Neural progenitor cell (in vitro differentiated cells): ENCODE data around the gene ELMO1. TPM values are rescaled to one million over a fixed set of nuclear protein-coding genes. Genes with fewer than 3 reads are reported as not detected.
A peak's percentile ranks its signal among the peaks of the same experiment; 100 is the strongest.

Experiments
- DNase-seq: peaks from one replicate; pipeline ENCODE4 v3.0.0-alpha.2; 2016; ENCODE audit warnings: low spot score
- H2AFZ ChIP-seq: fragments of 200-600 bp; sonication (generic); replicated peaks from 2 replicates; pipeline ENCODE4 v1.6.1; 2016; ENCODE audit warnings: antibody characterized with exemption
- H3F3A ChIP-seq: fragments of 200-600 bp; sonication (generic); 2 replicates; pipeline ENCODE4 v1.6.1; 2016; ENCODE audit warnings: antibody characterized with exemption, low read depth
- H3K27ac ChIP-seq: fragments of 200-600 bp; sonication (generic); 2 replicates; pipeline ENCODE4 v1.5.1; 2016; ENCODE audit warnings: mild to moderate bottlenecking
- H3K27me3 ChIP-seq: fragments of 200-600 bp; sonication (generic); 2 replicates; pipeline ENCODE4 v1.6.1; 2016; ENCODE audit warnings: mild to moderate bottlenecking, moderate library complexity
- H3K36me3 ChIP-seq: fragments of 200-600 bp; sonication (generic); 2 replicates; pipeline ENCODE4 v1.5.1; 2016
- H3K4me1 ChIP-seq: fragments of 200-600 bp; sonication (generic); 2 replicates; pipeline ENCODE4 v1.6.1; 2016; ENCODE audit warnings: mixed run types
- H3K4me2 ChIP-seq: fragments of 200-600 bp; sonication (generic); 2 replicates; pipeline ENCODE4 v1.6.1; 2016
- H3K4me3 ChIP-seq: fragments of 200-600 bp; sonication (generic); 2 replicates; pipeline ENCODE4 v1.5.1; 2016
- H3K79me2 ChIP-seq: fragments of 200-600 bp; sonication (generic); 2 replicates; pipeline ENCODE4 v1.6.1; 2016; ENCODE audit warnings: low read depth
- H3K9ac ChIP-seq: fragments of 200-600 bp; sonication (generic); 2 replicates; pipeline ENCODE4 v1.6.1; 2016
- H3K9me3 ChIP-seq: fragments of 200-600 bp; sonication (generic); 2 replicates; pipeline ENCODE4 v1.5.1; 2016; ENCODE audit warnings: low read depth
- H4K20me1 ChIP-seq: fragments of 200-600 bp; sonication (generic); 2 replicates; pipeline ENCODE4 v1.6.1; 2016; ENCODE audit warnings: low read depth
- H3K27ac Mint-ChIP-seq: 3 replicates; pipeline ENCODE4 v1.8.0; 2021; ENCODE audit warnings: mixed read lengths
- H3K27me3 Mint-ChIP-seq: 2 replicates; pipeline ENCODE4 v1.8.0; 2022; ENCODE audit warnings: low read depth, mild to moderate bottlenecking, inconsistent platforms, moderate library complexity, mixed read lengths; ENCODE audit not compliant: insufficient read depth
- H3K36me3 Mint-ChIP-seq: 3 replicates; pipeline ENCODE4 v1.8.0; 2021; ENCODE audit warnings: mixed read lengths
- H3K4me1 Mint-ChIP-seq: 3 replicates; pipeline ENCODE4 v1.8.0; 2021; ENCODE audit warnings: mixed read lengths
- H3K4me3 Mint-ChIP-seq: 3 replicates; pipeline ENCODE4 v1.8.0; 2021; ENCODE audit warnings: mild to moderate bottlenecking, moderate library complexity, mixed read lengths
- H3K9me3 Mint-ChIP-seq: 3 replicates; pipeline ENCODE4 v1.8.0; 2020; ENCODE audit warnings: mixed read lengths
- EZH2 ChIP-seq: fragments of 200-600 bp; sonication (generic); IDR thresholded peaks from 2 replicates; pipeline ENCODE4 v1.6.1; 2017; ENCODE audit warnings: antibody characterized with exemption, mild to moderate bottlenecking, moderate library complexity
- EZH2phosphoT487 ChIP-seq: fragments of 200-600 bp; sonication (generic); IDR thresholded peaks from 2 replicates; pipeline ENCODE4 v1.6.1; 2017; ENCODE audit warnings: antibody characterized with exemption
- total RNA-seq: library from RNA; depleted of rRNA; stranded (reverse); fragments of >200 nt; gene quantifications from 2 replicates; pipeline ENCODE4 v1.2.3, GENCODE V29; 2015; ENCODE audit warnings: low replicate concordance
- TF ChIP-seq, protein P1 (sequence below): fragments of 200-600 bp; sonication (generic); IDR thresholded peaks from 2 replicates; pipeline ENCODE4 v1.5.1; 2017; ENCODE audit warnings: antibody characterized with exemption, mild to moderate bottlenecking

ELMO1 gene
- total RNA-seq, 1 donor from 2014 or later, result 22.0 TPM

DNA sequence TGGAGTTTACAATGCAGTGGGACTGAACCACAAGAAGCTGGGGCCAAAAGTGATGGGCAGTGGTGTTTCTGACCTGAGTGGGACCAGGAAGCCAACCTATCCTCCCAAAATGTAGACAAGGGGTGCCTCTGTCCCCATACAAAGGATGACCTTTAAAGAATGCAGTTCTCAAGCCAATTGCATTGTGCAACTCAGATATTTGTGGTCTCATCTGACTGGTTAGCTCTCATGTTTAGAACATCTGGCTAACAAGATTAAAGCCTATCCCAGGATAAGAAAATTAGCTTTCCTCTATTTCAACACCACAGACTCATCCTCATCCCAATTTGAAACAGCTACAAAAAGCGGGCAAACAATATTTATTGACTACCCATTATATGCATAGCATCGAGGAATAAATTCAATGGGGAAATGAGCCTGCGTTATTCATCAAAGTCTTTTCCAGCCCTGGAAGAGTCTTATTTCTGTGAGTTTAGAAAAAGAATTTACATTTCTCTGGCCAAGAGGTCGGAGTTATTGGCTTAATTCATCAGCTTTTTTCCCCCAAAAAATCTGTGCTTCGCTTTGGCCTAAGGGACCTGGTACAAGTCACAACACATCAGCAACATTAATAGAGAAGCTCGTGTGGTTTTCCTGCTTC lies 26.7 kb downstream of the ELMO1 start:
- TF ChIP-seq, protein P1, sequence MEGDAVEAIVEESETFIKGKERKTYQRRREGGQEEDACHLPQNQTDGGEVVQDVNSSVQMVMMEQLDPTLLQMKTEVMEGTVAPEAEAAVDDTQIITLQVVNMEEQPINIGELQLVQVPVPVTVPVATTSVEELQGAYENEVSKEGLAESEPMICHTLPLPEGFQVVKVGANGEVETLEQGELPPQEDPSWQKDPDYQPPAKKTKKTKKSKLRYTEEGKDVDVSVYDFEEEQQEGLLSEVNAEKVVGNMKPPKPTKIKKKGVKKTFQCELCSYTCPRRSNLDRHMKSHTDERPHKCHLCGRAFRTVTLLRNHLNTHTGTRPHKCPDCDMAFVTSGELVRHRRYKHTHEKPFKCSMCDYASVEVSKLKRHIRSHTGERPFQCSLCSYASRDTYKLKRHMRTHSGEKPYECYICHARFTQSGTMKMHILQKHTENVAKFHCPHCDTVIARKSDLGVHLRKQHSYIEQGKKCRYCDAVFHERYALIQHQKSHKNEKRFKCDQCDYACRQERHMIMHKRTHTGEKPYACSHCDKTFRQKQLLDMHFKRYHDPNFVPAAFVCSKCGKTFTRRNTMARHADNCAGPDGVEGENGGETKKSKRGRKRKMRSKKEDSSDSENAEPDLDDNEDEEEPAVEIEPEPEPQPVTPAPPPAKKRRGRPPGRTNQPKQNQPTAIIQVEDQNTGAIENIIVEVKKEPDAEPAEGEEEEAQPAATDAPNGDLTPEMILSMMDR, result no peak
- TF ChIP-seq EZH2phosphoT487 (no peak), EZH2 (no peak)
- Mint-ChIP-seq H3K27me3 (no peaks in the 10 kb centered on the region), H3K36me3 (no peaks in the 10 kb centered on the region), H3K27ac (no peak overlapping the region), H3K4me1 (peaks cover 2% of the 10 kb centered on the region), H3K4me3 (no peak overlapping the region), H3K9me3 (no peaks in the 10 kb centered on the region)
- Histone ChIP-seq H3K9me3 (no peaks in the 10 kb centered on the region), H3K4me3 (no peak overlapping the region), H3K9ac (no peak overlapping the region), H3K27me3 (no peaks in the 10 kb centered on the region), H3K27ac (no peak overlapping the region), H3F3A (no peaks in the 10 kb centered on the region), H2AFZ (no peak overlapping the region), H4K20me1 (no peaks in the 10 kb centered on the region), H3K79me2 (no peaks in the 10 kb centered on the region), H3K4me2 (peak overlapping the region; percentile 38), H3K4me1 (peaks cover 16% of the 10 kb centered on the region), H3K36me3 (no peaks in the 10 kb centered on the region)
- no peak for DNase-seq

- Histone ChIP-seq H4K20me1 (no peaks in the 10 kb centered on the region), H3K4me1 (peaks cover 16% of the 10 kb centered on the region), H3K36me3 (no peaks in the 10 kb centered on the region), H3K79me2 (no peaks in the 10 kb centered on the region), H3K4me3 (no peak overlapping the region), H3K9me3 (no peaks in the 10 kb centered on the region), H3K4me2 (no peak overlapping the region), H3F3A (no peaks in the 10 kb centered on the region), H3K9ac (no peak overlapping the region), H2AFZ (no peak overlapping the region), H3K27me3 (no peaks in the 10 kb centered on the region), H3K27ac (no peak overlapping the region)
- no peak for DNase-seq
- TF ChIP-seq, protein P1, result no peak
- no peak for TF ChIP-seq EZH2
- no peak for TF ChIP-seq EZH2phosphoT487
- Mint-ChIP-seq H3K27me3 (no peaks in the 10 kb centered on the region), H3K27ac (no peak overlapping the region), H3K4me3 (no peak overlapping the region), H3K4me1 (peaks cover 2% of the 10 kb centered on the region), H3K36me3 (no peaks in the 10 kb centered on the region), H3K9me3 (no peaks in the 10 kb centered on the region)
Observed at GRCh38 chr7:37420946-37421695, 27.5 kb downstream of the ELMO1 start.

DNA sequence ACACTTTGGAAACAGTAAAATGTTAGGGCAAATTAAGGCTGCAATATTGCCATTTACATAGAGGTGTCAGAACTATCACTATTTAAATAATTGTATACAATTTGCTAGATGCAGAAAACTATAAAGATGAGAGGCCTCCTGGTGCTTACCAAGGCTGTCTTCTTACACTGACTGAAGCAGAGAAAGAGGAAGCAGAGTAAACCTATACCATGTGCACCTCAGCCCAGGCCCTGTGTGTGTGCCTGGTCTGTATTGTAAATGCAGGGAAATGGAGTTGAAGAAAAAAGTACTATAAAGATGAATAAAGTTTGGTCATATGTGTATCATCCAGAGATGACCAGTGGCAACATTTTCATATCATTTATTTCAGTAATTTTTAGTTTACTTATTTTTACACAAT lies 29.2 kb downstream of the ELMO1 start:
- Histone ChIP-seq H2AFZ (no peak overlapping the region), H3K9me3 (no peaks in the 10 kb centered on the region), H3F3A (no peaks in the 10 kb centered on the region), H3K79me2 (no peaks in the 10 kb centered on the region), H3K4me2 (no peak overlapping the region), H3K27ac (no peak overlapping the region), H4K20me1 (no peaks in the 10 kb centered on the region), H3K4me3 (no peak overlapping the region), H3K36me3 (no peaks in the 10 kb centered on the region), H3K4me1 (peaks cover 16% of the 10 kb centered on the region), H3K9ac (no peak overlapping the region), H3K27me3 (no peaks in the 10 kb centered on the region)
- no peak overlapping the region for H3K4me3 Mint-ChIP-seq
- no peak overlapping the region for H3K27ac Mint-ChIP-seq
- peaks cover 2% of the 10 kb centered on the region for H3K4me1 Mint-ChIP-seq
- H3K9me3 Mint-ChIP-seq, result no peaks in the 10 kb centered on the region
- no peak for DNase-seq
- H3K27me3 Mint-ChIP-seq, result no peaks in the 10 kb centered on the region
- H3K36me3 Mint-ChIP-seq, result no peaks in the 10 kb centered on the region
- TF ChIP-seq, protein P1, result no peak
- TF ChIP-seq EZH2phosphoT487 (no peak), EZH2 (no peak)
